Activated B cell treated with CpG ODN at 0.5 μM for 24 hours (primary cell): ENCODE measurements around the gene TPCN2. TPM values are rescaled to one million over a fixed set of nuclear protein-coding genes. Genes with fewer than 3 reads are reported as not detected.

Source experiments
- ATAC-seq: fragments of 200-7000 bp; cut with Tn5 transposase; one replicate; pipeline ENCODE4 v1.10.0; 2021; ENCODE audit warnings: low read depth, mild to moderate bottlenecking, moderate library complexity
- CTCF ChIA-PET: fragments of 350-600 bp; sonication (Branson Sonifier 250); formaldehyde crosslinking; loops from one replicate; lab custom pipeline; 2021; ENCODE audit warnings: antibody characterized with exemption; lab: Charles Lee
- POLR2A ChIA-PET: fragments of 350-600 bp; sonication (Branson Sonifier 250); formaldehyde crosslinking; loops from one replicate; lab custom pipeline; 2021; ENCODE audit warnings: antibody characterized with exemption; lab: Charles Lee
- DNase-seq: peaks from one replicate; pipeline ENCODE4 v3.0.0; 2022
- H3K27ac Mint-ChIP-seq: one replicate; pipeline ENCODE4 v1.8.0; 2020; ENCODE audit warnings: mixed read lengths
- H3K27me3 Mint-ChIP-seq: one replicate; pipeline ENCODE4 v1.8.0; 2021; ENCODE audit warnings: mixed read lengths
- H3K36me3 Mint-ChIP-seq: one replicate; pipeline ENCODE4 v1.8.0; 2021; ENCODE audit warnings: low read depth, mixed read lengths
- H3K4me1 Mint-ChIP-seq: one replicate; pipeline ENCODE4 v1.8.0; 2021; ENCODE audit warnings: mixed read lengths
- H3K4me3 Mint-ChIP-seq: one replicate; pipeline ENCODE4 v1.8.0; 2020; ENCODE audit warnings: mild to moderate bottlenecking, mixed read lengths
- H3K9me3 Mint-ChIP-seq: one replicate; pipeline ENCODE4 v1.8.0; 2020; ENCODE audit warnings: mixed read lengths
- CTCF ChIP-seq: fragments of 200-600 bp; IDR thresholded peaks from one replicate; pipeline ENCODE4 v1.8.0; 2022; ENCODE audit warnings: antibody characterized with exemption, mild to moderate bottlenecking
- intact Hi-C: fragments of 100-400 bp; cut with micrococcal nuclease; formaldehyde crosslinking; loops from one replicate; pipeline ENCODE4 v1.15.1; 2024
- total RNA-seq: library from RNA; stranded (reverse); gene quantifications from 2 replicates; pipeline ENCODE4 v1.2.3, GENCODE V29; 2022

Gene TPCN2
- total RNA-seq, 1 donor from 2014 or later: 35.4 TPM

GRCh38 chr11:69162505-69162904, 113.8 kb downstream of the TPCN2 start:
- ChIA-PET POLR2A (no interaction called here), CTCF (no interaction called here)
- peaks cover 18% of the 10 kb centered on the region for H3K4me1 Mint-ChIP-seq
- no peak for ATAC-seq
- intact Hi-C loops: no loop called here
- no peaks in the 10 kb centered on the region for H3K27me3 Mint-ChIP-seq
- no peak overlapping the region for H3K27ac Mint-ChIP-seq
- H3K36me3 Mint-ChIP-seq: no peaks in the 10 kb centered on the region
- H3K9me3 Mint-ChIP-seq: peaks cover 4% of the 10 kb centered on the region
- H3K4me3 Mint-ChIP-seq: no peak overlapping the region
- no peak for TF ChIP-seq CTCF
- no peak for DNase-seq

GRCh38 chr11:69163842-69164241, 115.1 kb downstream of the TPCN2 start:
- H3K4me3 Mint-ChIP-seq: no peak overlapping the region
- CTCF ChIA-PET: no interaction called here
- TF ChIP-seq CTCF: no peak
- POLR2A ChIA-PET: no interaction called here
- intact Hi-C loops: no loop called here
- DNase-seq: no peak
- no peak for ATAC-seq
- peaks cover 4% of the 10 kb centered on the region for H3K9me3 Mint-ChIP-seq
- no peaks in the 10 kb centered on the region for H3K27me3 Mint-ChIP-seq
- H3K27ac Mint-ChIP-seq: no peak overlapping the region
- H3K36me3 Mint-ChIP-seq: no peaks in the 10 kb centered on the region
- H3K4me1 Mint-ChIP-seq: peaks cover 18% of the 10 kb centered on the region

- peaks cover 4% of the 10 kb centered on the region for H3K9me3 Mint-ChIP-seq
- no peak overlapping the region for H3K4me3 Mint-ChIP-seq
- H3K36me3 Mint-ChIP-seq: no peaks in the 10 kb centered on the region
- peaks cover 18% of the 10 kb centered on the region for H3K4me1 Mint-ChIP-seq
- CTCF ChIA-PET: no interaction called here
- ATAC-seq (no peak), DNase-seq (no peak)
- H3K27me3 Mint-ChIP-seq: no peaks in the 10 kb centered on the region
- intact Hi-C loops: loop anchor here (5.0 kb wide), 1 partner anchor 43 kb away; no protein-coding TSS in a partner anchor
- H3K27ac Mint-ChIP-seq: no peak overlapping the region
- TF ChIP-seq CTCF: no peak
- POLR2A ChIA-PET: no interaction called here
Observed at GRCh38 chr11:69164824-69165223, 116.1 kb downstream of the TPCN2 start.

- ChIA-PET CTCF (no interaction called here), POLR2A (interaction anchor here (1.5 to 1.9 kb wide), 2 partner anchors 10 to 131 kb away, joined by 4 to 11 read pairs; partner anchors contain the start of gene SMIM38)
- TF ChIP-seq CTCF: no peak
- Mint-ChIP-seq H3K27me3 (no peaks in the 10 kb centered on the region), H3K4me3 (no peak overlapping the region), H3K9me3 (peaks cover 4% of the 10 kb centered on the region), H3K36me3 (no peaks in the 10 kb centered on the region), H3K4me1 (peaks cover 18% of the 10 kb centered on the region), H3K27ac (no peak overlapping the region)
- ATAC-seq: no peak
- intact Hi-C loops: loop anchor here (1.0 to 5.0 kb wide), 3 partner anchors 43 to 477 kb away; no protein-coding TSS in a partner anchor
- DNase-seq: no peak
Observed at GRCh38 chr11:69165775-69166174, 117.0 kb downstream of the TPCN2 start.

- ChIA-PET POLR2A (interaction anchor here (0.7 to 1.9 kb wide), 3 partner anchors 11 to 130 kb away, joined by 3 to 11 read pairs (median 4); partner anchors contain the start of gene SMIM38), CTCF (no interaction called here)
- H3K36me3 Mint-ChIP-seq: no peaks in the 10 kb centered on the region
- intact Hi-C loops: loop anchor here (1.0 to 5.0 kb wide), 3 partner anchors 44 to 476 kb away; no protein-coding TSS in a partner anchor
- H3K27me3 Mint-ChIP-seq: no peaks in the 10 kb centered on the region
- H3K9me3 Mint-ChIP-seq: peaks cover 4% of the 10 kb centered on the region
- H3K4me1 Mint-ChIP-seq: peaks cover 18% of the 10 kb centered on the region
- no peak for TF ChIP-seq CTCF
- H3K27ac Mint-ChIP-seq: peak overlapping the region; percentile 76
- peak overlapping the region; percentile 62 for H3K4me3 Mint-ChIP-seq
- ATAC-seq: peak; percentile 94
- DNase-seq: peak; percentile 37
Observed at GRCh38 chr11:69166218-69167115, 117.7 kb downstream of the TPCN2 start.
